Prostate gland (tissue), 2 donors: ENCODE measurements around the gene CACNA1B.

Experiments
- CTCF ChIP-seq, 4 experiments: fragments of 200-600 bp in 2 of 4; fragments of 450-650 bp in 2 of 4; sonication (generic) in 2 of 4; IDR thresholded peaks; 1 replicate in 3 of 4; 2 replicates in 1 of 4; pipeline ENCODE4 v1.5.1; 2016 to 2019; ENCODE audit warnings: antibody characterized with exemption in 4 of 4, mild to moderate bottlenecking in 2 of 4, moderate library complexity in 2 of 4
- POLR2AphosphoS5 ChIP-seq: sonication (generic); formaldehyde crosslinking; IDR thresholded peaks from one replicate; pipeline ENCODE4 v1.6.1; 2017; ENCODE audit warnings: antibody characterized with exemption

DNA sequence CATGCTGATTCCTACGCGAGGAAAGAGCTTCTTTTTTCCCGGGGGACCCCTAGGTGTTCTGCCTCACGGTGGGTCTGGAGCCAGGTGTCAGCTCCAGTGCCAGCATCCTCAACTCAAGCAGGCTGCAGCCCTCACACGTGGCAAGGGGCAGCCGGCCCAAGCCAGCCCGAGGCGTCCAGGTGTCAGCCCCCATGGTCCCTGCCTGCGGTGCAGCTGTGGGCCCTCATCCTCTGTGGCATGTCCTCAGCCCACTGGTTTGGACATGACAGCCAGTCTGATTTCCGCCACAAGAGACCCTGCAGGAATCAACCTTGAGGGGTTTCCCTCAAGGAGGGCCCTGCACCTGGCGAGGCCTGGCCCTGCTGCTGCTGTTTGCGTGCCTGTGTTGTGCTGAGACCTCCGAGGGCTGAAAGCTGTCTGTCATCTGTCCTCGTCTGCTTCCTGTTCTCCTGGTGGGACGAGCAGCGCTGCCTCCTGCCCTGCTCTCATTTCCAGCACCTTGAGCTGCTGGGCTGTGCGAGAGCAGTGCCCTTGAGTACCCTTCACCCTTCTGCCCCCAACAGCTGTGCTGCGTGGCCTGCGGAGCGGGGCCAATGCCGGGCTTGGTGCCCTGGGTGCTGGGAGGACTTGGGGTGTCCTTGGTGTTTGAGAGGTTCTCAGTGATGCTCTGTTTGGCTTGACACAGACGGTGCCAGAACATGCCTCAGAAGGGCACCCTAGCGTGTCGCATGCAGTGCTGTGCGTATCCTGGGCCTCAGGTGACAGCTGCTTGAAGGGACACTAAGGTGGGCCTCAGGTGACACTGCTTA, 137.6 kb downstream of the CACNA1B start:
- TF ChIP-seq CTCF (IDR thresholded peaks at IDR 0.05), result no peak
- no peak for TF ChIP-seq POLR2AphosphoS5
